GOT3 (cell line): ENCODE measurements around the gene FPR3.
"Not testable (repeated sequence)": the region's sequence is repeated elsewhere in the genome, so short reads cannot be mapped to it uniquely, and the experiment has no call there.

Experiments
- DNase-seq: peaks from one replicate; lab custom pipeline; 2025; ENCODE audit warnings: mixed read lengths; lab: John Stamatoyannopoulos, UW

FPR3 gene

DNA sequence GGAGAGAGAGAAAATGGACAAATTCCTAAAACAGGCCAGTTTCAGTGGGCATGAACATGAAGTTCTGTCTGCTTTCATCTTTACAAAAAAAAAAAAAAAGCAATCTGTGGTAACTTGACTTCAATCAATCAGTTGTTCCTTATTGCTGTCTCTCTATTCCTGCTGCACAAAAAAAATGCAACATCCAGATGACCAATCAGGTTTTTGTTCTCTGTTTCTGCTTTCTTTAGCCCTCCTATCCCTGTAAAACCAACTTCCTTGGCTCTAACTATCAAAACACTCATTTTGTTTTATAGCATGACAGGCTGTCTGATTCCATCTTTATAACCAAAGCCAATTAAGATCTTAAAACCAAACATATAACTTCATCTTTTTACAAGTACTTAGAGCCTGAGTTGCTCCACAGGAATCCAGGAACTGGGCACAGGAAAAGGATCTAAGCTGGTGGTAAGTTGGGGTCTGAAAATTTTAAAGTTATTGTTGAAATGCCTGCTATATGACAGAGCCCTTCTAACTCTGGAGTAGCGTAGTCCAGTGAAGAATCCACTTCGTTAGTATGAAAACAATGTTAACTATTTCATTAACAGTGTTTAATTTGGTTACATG, at the start of gene FPR3:
Gene FPR3, plus strand, starts transcription at position 273 of the 606 bp plus-strand sequence. CDS start 28,592 bp downstream, outside the sequence.
- DNase-seq: no peak

DNA sequence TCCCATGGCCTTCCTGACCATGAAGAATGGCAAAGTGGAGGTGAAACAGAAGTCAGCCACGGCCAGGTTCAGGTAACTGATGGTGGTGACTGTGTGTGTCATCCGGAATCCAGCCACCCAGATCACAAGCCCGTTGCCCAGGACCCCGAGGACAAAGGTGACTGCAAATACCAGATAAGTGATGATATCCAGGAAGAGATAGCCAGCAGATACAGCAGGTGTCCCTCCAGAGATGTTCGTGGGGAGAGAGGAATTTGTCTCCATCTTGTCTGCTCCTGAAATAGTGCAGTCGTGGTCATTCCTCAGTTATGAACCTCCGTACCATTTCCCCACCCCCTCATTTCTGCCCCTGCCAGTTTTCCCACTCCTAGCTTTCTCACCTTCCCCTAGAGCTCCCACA, 48.2 kb upstream of the FPR3 start:
- DNase-seq: no peak

DNA sequence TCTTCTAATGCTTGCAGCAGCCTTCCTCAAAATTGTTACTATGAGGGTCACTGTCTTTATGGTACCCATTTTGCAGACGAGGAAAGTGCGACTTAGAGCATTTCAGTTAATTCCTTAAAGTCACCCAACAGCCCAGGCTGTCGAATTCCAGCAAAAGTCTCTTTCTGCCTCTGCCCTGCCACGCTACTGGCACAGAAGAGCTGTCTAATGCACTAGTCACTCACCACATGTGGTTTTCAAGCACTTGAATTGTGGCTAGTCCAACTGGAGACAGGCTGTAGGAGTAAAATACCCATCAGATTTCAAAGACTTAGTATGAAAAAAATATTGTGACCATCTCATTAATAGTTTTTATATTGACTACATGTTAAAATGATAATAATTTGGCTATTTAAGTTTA, 45.0 kb upstream of the FPR3 start:
- DNase-seq: no peak

- no peak for DNase-seq
Observed at GRCh38 chr19:51750400-51751094, 44.4 kb upstream of the FPR3 start.

GRCh38 chr19:51751655-51752054, 43.3 kb upstream of the FPR3 start, which contains the start of gene FPR1:
Gene FPR1, minus strand, starts transcription at chr19:51751878. Its CDS starts 4,884 bp downstream, at chr19:51746994.
- DNase-seq: no peak

DNA sequence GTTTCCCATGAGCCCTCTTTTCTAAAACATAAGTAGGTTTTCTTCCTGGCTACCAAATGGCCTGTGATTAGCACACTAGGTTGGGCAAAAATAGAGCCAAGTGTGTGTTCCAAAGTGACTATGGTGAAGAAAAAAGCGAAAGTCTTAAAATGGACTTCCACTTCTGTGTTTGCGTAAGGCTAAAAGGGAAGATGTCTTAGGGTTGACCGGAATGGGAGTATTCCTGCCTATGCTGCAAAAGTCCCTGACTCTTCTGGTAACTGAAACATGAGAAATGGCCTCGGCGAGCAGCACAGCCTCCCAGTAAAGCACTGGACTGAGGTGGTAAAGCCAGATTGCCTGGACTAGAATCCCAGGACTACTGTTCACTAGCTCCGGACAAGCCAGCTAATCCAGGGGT, 40.8 kb upstream of the FPR3 start:
- DNase-seq: no peak

DNA sequence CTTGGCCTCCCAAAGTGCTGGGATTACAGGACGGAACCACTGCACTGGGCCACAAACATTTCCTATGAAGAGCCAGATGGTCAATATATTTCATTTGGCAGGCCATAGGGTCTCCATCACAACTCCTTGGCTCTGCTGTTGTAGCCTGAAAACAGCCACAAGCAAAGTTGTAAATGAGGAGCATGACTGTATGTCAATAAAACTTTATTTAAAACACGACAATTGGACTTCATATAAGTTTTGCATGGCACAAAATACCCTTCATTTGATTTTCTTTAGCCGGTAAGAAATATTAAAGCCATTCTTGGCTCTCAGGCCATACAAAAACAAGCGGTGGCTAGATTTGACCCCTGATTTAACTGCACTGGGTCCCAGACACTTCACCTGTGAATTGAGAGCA, 40.2 kb upstream of the FPR3 start:
- DNase-seq: no peak

- DNase-seq: no peak
Observed at GRCh38 chr19:51755571-51755970, 39.4 kb upstream of the FPR3 start.

GRCh38 chr19:51760697-51761356, 34.1 kb upstream of the FPR3 start, which contains the start of gene FPR2:
Gene FPR2, plus strand, starts transcription at chr19:51761180. Its CDS starts 7,479 bp downstream, at chr19:51768659.
- DNase-seq: no peak

- no peak for DNase-seq
Observed at GRCh38 chr19:51761696-51762095, 33.3 kb upstream of the FPR3 start.

DNA sequence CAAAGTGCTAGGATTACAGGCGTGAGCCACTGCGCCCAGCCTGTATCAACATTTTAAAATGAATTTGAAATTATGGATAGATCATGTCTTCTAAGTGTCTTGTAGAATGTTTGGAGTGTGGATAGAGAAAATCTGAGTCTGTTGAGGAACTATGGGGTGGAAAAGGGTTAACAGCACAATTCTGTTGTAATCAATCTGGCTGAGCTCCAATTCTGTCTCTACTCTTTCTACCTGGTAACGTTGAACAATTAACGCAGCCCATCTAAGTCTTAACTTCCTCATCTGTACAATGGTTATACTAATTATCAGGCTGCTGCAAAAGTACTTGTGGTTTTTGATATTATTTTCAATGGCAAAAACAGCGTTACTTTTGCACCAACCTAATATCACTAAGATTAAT, 29.9 kb upstream of the FPR3 start:
- no peak for DNase-seq

DNA sequence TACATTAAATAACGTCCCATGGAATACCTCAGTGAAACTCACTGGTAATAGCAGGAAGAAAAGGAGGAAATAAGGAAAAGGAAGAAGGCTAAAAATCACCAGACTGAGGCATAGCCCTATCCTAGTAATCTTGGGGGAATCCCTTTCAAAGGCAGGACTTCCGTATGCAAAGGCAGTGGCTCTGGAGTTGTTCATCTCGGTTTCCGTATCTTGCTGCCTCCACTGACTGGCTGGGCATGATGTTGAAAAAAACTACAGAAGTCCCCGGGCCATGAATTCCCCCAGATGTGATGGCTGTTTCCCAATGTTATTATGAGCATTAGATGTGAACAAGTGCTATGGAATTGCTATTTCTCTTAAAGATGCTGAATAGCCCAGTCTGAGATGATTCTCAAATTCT, 28.5 kb upstream of the FPR3 start:
- no peak for DNase-seq

DNA sequence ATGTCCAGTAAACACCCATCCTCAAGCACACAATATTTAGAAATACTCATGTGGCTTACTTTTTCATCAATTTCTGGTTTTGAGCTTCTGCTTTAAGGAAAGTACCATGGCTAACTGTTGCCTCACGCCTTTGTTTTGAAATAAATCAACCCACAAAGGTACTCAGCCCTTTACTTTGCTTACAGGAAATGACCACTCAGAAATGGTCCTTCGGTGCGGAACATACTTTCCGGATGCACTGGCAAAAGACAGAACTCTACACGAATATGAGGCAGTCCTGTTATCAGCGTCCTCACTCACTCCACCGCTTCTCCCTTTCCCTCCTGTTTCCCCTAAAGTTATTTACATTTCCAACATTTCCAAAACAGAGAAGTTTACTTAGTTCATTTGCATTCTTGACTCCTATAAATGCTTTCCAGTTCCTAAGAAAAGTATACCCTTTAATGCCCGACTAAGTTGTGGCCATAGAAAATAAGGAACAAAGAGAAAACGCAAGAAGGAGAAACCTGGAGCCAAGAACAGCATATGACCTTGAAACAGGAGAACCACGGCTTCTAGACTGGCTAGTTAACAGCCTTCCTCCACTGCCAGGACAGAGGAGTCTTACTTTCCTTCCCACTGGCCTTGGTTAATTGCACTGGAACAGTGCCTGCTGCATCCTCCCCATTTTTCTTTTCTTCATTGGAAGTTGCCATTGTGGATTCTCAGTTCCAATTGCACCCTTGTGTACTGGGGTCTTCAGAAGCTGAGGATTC, 23.4 kb upstream of the FPR3 start:
- no peak for DNase-seq

DNA sequence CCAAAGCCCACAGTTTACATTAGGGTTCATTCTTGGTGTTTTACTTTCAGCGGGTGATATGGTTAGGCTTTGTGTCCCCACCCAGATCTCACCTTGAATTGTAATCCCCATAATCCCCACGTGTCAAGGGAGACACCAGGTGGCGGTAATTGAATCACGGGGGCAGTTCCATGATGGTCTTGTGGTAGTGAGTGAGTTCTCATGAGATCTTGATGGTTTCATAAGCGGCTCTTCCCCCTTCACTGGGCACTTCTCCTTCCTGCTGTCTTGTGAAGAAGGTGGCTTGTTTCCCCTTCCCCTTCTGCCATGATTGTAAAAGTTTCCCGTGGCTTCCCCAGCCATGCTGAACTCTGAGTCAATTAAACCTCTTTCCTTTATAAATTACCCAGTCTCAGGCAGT, 22.0 kb upstream of the FPR3 start:
- no peak for DNase-seq

- DNase-seq: not testable (repeated sequence)
Observed at GRCh38 chr19:51776561-51776960, 18.4 kb upstream of the FPR3 start.

GRCh38 chr19:51777570-51778462, 17.1 kb upstream of the FPR3 start:
- peak; percentile 15 for DNase-seq

DNA sequence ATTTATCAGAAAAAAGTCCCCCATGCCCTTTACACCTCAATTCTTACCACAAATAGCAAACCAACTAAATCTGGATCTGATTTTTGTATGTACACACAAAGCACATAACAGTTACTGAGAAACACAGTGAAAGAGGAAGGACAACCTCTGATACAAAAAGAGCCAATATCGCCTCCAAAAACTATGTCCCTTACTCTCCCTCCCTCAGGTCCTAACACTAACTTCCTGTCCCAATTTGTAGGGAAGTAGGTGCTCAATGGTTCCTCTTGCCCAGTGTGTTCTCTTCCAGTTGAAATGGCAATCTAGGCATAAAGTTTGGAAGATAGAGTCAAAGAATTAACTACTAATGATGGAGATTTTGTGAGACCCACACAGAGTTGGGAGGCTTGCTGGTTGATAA, 15.8 kb upstream of the FPR3 start:
- DNase-seq: no peak

- DNase-seq: no peak
Observed at GRCh38 chr19:51779703-51780102, 15.3 kb upstream of the FPR3 start.

DNA sequence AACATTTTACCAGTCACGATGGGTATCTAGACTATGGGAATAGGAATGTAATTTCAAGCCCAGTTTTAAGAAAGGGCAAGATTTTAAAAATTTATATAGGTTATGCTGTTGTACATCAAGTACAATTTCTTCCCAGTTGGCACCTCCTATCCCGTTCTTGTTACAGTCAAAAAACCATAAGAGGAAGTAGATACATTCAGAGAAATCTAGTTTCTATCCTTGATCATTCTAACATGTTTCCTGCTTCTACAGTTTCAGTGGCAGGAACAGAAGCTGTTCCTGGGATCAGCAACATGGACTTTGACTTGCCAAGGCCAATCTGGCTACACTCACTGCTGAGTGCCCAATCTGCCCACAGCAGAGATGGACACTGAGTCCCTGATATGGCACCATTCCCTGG, 14.7 kb upstream of the FPR3 start:
- no peak for DNase-seq

GRCh38 chr19:51781999-51782398, 13.0 kb upstream of the FPR3 start:
- DNase-seq: no peak

GRCh38 chr19:51783372-51783771, 11.6 kb upstream of the FPR3 start:
- no peak for DNase-seq
